ENCODE data around the gene STIL.
"Not testable (repeated sequence)": the region's sequence is repeated elsewhere in the genome, so short reads cannot be mapped to it uniquely, and the experiment has no call there.

Gene STIL

DNA sequence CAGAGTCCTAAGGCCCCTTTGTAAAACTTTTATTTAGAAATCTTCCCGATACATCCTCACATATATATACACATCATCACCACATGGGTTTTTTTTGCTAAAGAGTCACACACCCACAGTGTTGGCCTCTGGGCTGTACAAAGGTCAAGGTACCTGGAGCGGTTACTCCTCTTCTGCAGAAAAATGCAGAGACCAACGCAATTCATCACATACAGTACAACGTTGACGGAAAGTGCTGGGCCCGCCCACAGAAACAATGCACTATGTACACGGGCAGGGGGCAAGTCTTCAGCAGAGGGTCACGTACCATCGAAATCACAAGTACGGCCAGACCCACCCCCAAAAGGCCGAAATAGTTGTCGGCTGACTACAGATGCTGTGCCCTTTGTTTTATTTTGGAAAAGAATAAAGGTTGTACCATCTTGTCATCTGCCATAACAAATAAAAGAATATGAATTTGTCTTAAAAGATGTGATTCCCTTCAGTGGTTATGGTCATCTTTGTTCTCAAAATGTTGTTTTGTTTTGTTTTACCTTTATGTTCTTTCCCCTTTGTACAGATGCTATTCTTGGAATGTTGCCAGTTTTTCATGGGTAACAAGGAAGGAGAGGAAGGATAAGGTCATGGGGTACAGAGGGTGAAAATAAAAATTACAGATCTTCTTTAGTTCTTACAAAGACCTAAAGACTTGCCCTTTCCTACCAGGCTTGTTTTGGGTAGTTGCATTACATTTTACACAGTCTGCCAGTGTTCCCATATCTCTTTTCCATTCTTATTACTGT, 97.5 kb downstream of the STIL start:
- no peak for DNase-seq

GRCh38 chr1:47215713-47216112, 98.2 kb downstream of the STIL start:
- DNase-seq, result no peak

DNA sequence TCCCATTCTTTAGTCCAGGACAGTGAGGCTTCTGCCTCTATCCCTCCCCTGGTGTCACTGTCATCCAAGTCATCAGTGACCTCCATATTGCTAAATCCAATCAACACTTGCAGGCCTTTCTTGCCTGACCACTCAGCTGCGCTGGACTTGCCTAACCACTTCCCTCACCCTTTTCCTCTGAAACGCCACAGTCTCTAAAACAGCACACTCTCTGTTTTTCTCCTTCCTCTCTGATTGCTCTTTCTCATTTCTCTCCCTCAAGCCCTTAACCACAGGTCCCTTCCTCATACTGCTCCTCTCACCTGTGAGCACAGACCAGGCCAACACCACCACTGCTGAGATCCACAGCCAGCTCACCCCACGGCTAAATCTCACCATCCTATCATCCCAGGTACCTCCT, 99.4 kb downstream of the STIL start:
- DNase-seq, result no peak

DNA sequence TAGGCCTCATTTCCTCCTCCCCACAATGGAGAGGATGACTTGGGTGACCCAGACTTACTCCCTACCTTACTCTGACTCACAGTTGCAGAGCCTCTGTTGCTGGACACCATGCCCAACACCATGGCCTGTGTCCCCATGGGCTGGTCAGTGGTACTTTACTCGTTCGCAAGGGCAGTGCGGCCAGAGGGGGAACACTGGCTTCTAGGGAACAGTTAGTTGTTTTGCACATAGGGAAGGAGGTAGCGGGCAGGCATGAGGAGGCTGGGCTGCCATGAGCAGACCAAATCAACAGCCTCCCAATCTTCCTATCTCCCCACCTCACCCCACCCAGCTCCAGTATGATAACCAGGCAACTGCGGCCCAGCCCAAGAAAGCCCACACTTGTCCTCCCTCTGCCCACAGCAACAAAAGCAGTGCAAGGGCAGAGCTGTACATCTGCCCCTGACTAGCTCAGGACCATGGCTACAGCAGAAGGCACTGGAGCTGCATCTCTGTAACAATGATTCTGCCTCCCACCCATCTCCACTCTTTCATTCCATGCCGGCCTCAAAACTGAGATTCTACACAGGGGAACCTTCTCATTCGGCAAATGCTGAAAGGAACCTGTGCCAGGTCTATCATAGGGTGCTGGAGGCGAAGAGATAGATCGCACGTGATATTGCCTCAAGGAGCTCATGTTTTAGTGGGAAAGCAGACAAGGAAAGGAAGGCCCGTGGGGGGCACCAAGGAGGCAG, 100.5 kb downstream of the STIL start:
- DNase-seq, result no peak

DNA sequence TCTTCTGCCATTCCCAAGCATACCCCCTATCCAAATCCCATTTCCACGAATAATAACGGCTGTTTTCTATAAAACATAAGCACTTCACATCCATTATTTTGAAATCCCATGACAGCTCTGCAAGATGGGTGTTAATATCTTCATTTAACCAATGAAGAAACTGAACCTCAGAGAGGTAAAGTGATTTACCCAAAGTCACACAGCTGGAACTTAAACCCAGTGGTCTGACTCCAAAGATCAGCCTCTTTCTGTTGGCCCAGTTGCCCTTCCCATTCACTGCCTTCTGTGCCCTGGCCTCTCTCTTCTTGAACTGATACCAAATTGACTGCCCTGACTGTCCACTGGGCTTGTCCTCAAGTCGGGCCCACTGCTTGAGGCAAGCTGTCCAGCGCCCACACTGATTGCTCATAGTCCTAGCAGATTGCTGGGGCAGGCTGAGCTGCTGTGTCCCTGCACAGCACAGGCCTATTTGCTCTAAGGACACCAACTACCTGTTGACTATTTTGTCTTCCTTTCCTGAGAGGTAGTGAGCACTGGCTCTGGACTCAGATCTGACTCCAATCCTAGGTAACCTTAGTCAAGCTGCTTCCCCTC, 101.2 kb downstream of the STIL start:
- no peak for DNase-seq

GRCh38 chr1:47211796-47212269, 102.1 kb downstream of the STIL start:
- DNase-seq, result no peak

DNA sequence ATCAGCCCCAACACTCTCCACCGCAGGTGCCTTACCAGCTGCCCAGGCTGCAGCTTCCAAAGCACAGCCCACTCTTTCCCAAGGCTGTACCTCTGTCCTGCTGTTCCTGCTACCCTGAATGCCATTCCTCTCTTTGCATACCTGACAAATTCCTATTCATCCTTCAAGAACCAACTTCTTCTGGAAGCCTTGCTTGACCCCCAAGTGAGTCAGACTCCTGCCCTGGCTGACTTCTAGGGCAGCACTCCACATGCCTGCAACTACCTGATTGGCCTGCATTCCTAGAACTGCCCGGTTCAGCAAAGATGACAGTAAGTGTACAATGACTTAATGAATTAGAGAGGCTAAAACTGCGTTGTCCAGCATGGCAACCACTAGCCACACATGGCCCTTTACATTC, 103.3 kb downstream of the STIL start:
- DNase-seq, result no peak

DNA sequence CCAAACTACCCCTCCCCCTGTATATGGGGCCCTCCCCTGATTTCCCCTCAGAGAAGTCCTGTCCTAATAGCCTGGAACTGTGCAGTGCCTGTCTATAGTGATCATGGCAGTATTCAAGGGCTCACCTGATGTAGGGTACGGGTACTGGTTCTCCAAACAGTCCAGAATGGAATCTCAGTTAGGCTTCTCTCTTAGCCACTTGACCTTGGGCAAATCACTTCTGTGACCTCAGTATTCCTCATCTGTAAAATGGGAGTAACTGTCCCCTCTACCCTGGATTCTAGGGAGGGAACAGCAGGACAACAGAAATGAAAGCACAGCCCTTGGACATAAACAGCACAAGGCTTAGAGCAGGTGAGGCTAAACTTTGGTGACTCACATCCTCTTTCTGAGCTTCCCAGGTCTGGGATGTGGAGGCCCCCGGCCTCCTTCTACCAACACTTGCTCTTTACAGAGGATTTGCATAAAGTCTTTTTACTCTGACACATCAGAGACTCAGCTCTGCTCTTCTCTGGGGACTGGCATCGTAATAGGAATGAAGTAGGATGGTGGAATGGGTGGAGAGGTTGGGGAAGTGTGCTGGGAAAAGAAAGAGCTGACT, 104.1 kb downstream of the STIL start:
- DNase-seq, result no peak

GRCh38 chr1:47209091-47209490, 104.9 kb downstream of the STIL start:
- DNase-seq, result no peak

- DNase-seq, result no peak
These were observed 105.5 kb downstream of the STIL start for GRCh38 chr1:47208374-47208850.

DNA sequence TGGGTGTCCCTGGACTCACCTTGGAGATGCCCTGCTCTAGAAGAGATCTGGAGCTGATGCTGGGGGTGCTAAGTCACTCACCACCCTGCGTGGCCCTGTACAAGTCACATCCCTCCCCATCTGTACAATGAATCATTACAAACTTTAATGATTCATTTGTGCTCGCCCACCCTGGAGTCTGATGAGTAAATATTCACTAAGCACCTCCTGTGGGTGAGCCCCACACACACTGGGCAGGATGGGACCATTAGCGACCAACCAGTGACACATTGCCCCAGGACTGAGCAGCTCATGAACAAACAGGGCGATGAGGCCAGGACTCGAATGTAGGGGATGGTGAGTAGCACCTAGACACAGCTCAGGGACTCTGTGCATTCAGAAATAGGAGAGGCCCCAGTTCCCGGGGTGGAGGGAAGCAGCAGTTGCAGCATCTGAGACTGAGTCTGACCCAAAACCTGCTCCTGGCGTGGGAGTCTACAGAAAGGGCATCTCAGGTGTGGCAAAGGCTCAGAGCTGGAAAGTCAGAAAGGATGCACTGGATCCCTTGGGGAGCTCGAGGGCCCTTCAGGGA, 106.1 kb downstream of the STIL start:
- no peak for DNase-seq

DNA sequence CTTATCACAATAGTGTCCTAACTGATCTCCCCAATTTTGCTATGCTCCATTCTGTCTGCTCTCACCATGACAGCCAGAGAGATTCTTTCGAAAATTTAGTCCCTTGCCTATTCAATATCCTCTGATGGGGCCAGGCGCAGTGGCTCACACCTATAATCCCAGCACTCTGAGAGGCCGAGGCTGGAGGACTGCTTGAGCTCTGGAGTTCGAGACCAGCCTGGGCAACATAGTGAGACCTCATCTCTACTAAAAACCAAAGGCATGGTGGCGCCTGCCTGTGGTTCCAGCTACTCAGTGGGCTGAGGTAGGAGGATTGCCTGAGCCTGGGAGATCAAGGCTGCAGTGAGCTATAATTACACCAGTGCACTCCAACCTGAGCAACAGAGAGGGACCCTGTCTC, 108.0 kb downstream of the STIL start:
- no peak for DNase-seq

GRCh38 chr1:47203504-47203903, 110.4 kb downstream of the STIL start:
- DNase-seq, result not testable (repeated sequence)

DNA sequence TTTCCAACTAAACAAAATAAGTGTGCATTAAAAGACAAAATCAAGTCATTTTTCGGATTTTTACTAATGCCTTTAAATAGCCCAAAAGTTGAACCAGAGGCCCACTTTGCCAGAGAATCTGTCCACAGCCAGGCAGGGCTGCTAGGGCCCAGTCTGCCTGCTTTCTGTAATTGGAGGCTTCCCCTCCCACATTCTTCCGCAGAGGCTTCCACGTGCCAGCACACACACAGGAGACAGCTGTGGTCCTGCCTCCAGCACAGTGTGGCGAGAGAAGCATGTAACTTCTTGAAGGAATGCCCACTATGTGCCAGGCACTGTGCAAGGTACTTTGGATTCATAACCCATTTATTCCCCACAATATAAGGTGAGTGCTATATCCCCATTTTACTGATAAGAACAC, 112.8 kb downstream of the STIL start:
- DNase-seq, result no peak

Measured in T-helper 1 cell (primary cell).